ENCODE results near the gene ZIC3. TPM values are rescaled to one million over a fixed set of nuclear protein-coding genes. Genes with fewer than 3 reads are reported as not detected.

Gene ZIC3
- total RNA-seq, 2 experiments from 2014 or later = not detected

DNA sequence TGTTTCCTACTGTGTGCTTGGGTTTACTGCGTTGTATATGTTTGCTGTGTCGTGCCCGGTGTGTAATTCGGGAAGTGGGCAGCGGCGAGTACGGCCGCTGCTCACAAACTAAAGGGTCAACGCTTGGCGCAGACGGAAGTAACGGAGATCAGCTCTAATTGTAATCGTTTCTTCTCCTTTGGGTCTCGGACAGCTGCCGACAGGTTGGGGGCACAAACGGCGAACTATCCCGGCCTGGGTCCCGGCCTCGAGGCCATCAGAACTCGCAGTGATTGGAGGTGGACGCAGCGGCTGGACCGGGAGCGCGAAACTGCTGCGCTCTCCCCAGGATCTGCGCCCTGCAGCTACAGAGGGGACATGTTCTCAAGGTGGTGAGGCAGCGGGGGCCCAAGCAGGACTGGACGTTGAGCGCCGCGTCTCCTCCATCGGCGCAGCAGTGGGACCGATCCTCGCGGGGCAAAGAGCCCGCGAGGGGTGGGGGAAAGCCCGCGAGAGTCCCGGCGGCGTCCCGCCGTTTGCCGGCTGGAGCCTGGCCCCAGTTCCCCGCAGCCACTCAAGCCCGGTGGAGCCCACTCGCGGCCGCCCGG lies 516 bp upstream of the ZIC3 start:
- Mint-ChIP-seq H3K27ac (peak overlapping the region; percentile 71), H3K9me3 (peaks cover 3% of the 10 kb centered on the region), H3K4me3 (peak overlapping the region; percentile 60), H3K36me3 (ENCODE audit: low read depth) (peaks cover 2% of the 10 kb centered on the region), H3K4me1 (peaks cover 6% of the 10 kb centered on the region), H3K27me3 (peaks cover 62% of the 10 kb centered on the region)
- DNase-seq = no peak
- ChIA-PET CTCF (interaction anchor here (0.6 kb wide), 1 partner anchor 305 kb away, joined by 3 read pairs; no protein-coding TSS in a partner anchor), POLR2A (no interaction called here)

DNA sequence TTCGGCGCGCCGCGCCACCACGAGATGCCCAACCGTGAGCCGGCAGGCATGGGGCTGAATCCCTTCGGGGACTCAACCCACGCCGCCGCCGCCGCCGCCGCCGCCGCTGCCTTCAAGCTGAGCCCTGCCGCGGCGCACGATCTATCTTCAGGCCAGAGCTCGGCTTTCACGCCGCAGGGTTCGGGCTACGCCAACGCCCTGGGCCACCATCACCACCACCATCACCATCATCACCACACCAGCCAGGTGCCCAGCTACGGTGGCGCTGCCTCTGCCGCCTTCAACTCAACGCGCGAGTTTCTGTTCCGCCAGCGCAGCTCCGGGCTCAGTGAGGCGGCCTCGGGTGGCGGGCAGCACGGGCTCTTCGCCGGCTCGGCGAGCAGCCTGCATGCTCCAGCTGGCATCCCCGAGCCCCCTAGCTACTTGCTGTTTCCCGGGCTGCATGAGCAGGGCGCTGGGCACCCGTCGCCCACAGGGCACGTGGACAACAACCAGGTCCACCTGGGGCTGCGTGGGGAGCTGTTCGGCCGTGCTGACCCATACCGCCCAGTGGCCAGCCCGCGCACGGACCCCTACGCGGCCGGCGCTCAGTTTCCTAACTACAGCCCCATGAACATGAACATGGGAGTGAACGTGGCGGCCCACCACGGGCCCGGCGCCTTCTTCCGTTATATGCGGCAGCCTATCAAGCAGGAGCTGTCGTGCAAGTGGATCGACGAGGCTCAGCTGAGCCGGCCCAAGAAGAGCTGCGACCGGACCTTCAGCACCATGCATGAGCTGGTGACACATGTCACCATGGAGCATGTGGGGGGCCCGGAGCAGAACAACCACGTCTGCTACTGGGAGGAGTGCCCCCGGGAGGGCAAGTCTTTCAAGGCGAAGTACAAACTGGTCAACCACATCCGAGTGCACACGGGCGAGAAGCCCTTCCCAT lies 1.1 kb downstream of the ZIC3 start:
- CTCF ChIA-PET = interaction anchor here (1.2 kb wide), 1 partner anchor 21 kb away, joined by 4 read pairs; no protein-coding TSS in a partner anchor
- peaks cover 6% of the 10 kb centered on the region for H3K4me1 Mint-ChIP-seq
- peak overlapping the region; percentile 62 for H3K27ac Mint-ChIP-seq
- peak overlapping the region; percentile 43 for H3K4me3 Mint-ChIP-seq
- H3K36me3 Mint-ChIP-seq (ENCODE audit: low read depth) = peaks cover 2% of the 10 kb centered on the region
- no peak for DNase-seq
- H3K9me3 Mint-ChIP-seq = peaks cover 3% of the 10 kb centered on the region
- H3K27me3 Mint-ChIP-seq = peaks cover 69% of the 10 kb centered on the region
- POLR2A ChIA-PET = no interaction called here

DNA sequence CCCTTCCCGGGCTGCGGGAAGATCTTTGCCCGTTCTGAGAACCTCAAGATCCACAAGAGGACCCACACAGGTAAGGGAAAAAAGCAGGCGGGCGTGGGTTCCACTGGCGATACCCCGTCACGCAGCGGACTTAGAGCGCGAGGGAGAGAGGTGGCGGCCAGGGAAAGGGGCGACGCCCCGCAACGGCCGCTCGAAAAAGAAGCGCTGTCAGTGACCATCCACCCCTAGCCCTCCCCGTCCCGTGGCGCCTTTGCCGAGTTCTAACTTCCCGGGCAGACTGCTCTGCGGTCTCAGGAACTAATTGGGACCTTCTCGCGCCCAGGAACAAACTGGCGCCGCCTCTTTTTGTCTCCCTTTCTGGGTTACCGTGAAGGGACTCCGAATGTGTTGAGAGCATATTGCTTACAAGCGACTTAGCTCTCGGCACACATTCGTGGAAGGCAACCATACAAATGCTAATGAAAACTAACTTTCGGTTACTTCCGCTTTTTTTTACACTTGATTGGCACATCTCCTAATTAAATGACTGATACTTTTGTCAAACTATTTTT lies 1.8 kb downstream of the ZIC3 start:
- peak overlapping the region; percentile 43 for H3K4me3 Mint-ChIP-seq

DNA sequence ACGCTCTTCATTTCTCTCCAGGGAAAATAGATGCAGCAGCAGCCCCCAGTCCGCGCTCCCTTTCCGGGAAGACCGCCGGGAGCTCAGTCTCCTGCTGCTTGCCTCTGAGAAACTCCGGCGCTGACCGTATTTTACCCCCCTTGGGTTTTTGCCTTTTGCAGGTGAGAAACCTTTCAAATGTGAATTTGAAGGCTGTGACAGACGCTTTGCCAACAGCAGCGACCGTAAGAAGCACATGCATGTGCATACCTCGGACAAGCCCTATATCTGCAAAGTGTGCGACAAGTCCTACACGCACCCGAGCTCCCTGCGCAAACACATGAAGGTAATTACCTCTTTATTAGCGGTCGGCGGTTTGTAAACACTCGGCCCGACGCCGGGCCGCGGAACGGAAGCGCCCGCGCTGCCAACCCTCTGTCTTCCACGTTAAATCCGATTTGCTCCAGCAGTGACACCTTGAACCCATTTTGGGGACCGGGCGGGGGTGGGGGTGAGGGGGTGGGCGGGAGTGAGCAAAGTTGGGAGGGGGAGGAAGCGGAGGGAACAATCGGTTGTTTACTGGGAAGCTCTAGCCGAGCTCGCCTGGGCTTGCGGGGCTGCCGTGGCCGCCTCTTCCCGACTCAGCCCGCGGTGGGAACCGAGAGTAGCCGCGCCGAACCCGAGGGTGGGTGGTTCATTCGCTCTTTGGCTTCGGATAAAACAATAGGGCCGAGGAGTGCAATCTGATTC lies 3.0 kb downstream of the ZIC3 start:
- H3K4me1 Mint-ChIP-seq = peaks cover 6% of the 10 kb centered on the region
- peaks cover 65% of the 10 kb centered on the region for H3K27me3 Mint-ChIP-seq
- peaks cover 2% of the 10 kb centered on the region for H3K36me3 Mint-ChIP-seq (ENCODE audit: low read depth)
- no peak for DNase-seq
- peaks cover 3% of the 10 kb centered on the region for H3K9me3 Mint-ChIP-seq
- peak overlapping the region; percentile 69 for H3K27ac Mint-ChIP-seq
- POLR2A ChIA-PET = no interaction called here
- CTCF ChIA-PET = no interaction called here
- no peak overlapping the region for H3K4me3 Mint-ChIP-seq

More for the DNA sequence above, 1.8 kb downstream of the ZIC3 start:
- Mint-ChIP-seq H3K36me3 (ENCODE audit: low read depth) (peaks cover 2% of the 10 kb centered on the region), H3K27me3 (peaks cover 67% of the 10 kb centered on the region), H3K27ac (peak overlapping the region; percentile 62), H3K9me3 (peaks cover 3% of the 10 kb centered on the region), H3K4me1 (peaks cover 6% of the 10 kb centered on the region)
- POLR2A ChIA-PET = no interaction called here
- no peak for DNase-seq
- CTCF ChIA-PET = interaction anchor here (1.2 kb wide), 1 partner anchor 22 kb away, joined by 4 read pairs; no protein-coding TSS in a partner anchor

DNA sequence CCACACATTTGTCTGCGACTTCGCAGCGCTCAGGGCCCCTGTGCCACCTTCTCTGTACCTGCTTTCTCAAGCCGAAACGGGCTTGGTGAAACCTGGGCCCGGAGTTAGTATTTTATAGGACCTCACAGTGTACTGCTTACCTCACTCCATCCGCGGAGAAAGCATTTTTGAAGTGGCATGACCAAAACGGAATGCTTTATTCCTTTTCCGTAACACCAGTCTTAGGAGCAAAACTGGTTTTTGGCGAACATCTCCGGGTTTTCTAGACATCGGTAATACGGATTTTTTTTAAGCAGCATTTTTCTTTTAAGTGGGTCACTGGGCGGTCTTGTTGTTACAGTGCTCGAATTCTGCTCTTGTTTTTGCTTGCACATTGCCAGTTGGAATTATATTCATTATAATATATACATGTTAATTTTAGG lies 3.6 kb downstream of the ZIC3 start:
- POLR2A ChIA-PET = no interaction called here
- Mint-ChIP-seq H3K4me3 (no peak overlapping the region), H3K27me3 (peaks cover 62% of the 10 kb centered on the region)

DNA sequence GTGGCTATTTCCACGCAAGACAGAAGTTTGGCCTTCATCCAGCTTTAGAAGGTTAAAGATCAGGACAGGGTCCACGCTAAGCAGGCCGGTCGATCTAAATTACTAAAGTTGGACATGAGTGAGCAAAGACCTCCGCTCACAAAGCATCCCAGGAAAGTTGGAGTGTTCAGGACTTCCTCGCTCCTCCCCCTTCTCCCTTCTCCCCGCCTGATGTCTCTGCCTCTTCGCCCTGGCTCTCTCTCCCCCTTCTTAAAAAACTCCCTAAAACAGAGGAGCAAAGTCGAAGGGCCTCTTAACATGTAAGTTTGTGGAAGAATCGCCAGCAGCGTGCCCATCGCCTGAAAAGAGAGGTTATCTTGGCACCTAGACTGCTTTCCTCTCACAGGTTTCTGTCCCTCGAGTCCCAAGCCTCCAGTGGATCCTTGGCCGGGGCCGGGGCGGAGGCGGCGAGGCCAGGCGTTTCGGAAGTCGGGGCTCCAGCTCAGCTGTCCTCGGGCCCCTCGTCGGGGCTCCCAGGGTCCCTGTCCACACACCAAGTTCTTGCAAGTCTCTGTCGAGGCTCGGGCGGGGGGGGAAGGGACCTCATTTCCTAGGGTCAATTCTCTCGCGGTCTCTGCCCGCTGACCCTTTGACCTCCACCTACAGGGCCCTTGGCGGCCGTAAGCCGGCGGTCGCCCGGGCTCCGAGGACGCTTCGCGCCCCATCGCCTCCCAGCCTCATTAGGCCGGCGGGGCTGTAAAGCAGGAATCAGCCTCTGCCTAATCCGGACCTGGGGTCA lies 7.6 kb downstream of the ZIC3 start:
- Mint-ChIP-seq H3K4me3 (no peak overlapping the region), H3K27me3 (peaks cover 58% of the 10 kb centered on the region), H3K27ac (no peak overlapping the region), H3K36me3 (ENCODE audit: low read depth) (no peaks in the 10 kb centered on the region), H3K9me3 (no peaks in the 10 kb centered on the region), H3K4me1 (no peaks in the 10 kb centered on the region)
- POLR2A ChIA-PET = no interaction called here
- CTCF ChIA-PET = interaction anchor here (0.5 to 0.6 kb wide), 2 partner anchors 10 to 677 kb away, joined by 3 to 4 read pairs; no protein-coding TSS in a partner anchor
- no peak for DNase-seq

More for the DNA sequence above, 3.6 kb downstream of the ZIC3 start:
- Mint-ChIP-seq H3K36me3 (ENCODE audit: low read depth) (peaks cover 2% of the 10 kb centered on the region), H3K4me1 (peaks cover 6% of the 10 kb centered on the region), H3K27ac (no peak overlapping the region), H3K9me3 (peaks cover 3% of the 10 kb centered on the region)
- no peak for DNase-seq
- CTCF ChIA-PET = no interaction called here

DNA sequence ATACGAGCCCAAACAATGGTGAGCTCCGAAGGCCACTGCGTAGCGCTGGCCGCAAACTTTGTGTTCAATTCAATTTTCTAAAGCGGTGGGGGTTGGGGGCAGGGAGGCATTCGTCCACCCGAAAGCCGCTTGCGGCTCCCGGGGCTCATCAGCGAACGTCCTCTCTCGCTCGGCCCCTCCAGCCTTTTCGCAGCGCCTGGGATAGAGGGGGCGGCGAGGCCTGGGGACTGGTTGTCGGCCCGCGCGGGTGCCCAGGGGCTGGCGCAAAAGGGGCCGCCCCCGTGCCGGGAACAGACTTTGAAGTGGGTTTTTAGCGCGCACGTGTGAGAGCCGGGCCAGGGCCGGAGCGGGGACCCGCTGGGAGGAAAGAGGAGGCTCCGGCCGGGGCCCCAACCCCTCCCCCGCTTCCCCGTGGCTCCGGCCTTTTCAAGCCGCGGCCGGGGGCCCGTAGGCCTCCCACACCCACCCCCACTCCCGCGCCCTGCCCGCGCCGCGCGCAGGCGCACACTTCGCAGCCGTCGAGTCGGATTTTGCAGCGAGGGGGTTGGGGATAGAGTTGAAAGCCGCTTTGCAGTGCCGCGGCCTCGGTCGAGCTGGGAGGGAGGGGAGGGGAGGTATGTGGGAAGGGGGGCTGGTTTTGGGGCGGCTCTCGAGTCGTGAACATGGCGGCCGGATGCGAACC lies 8.3 kb downstream of the ZIC3 start:
- CTCF ChIA-PET = no interaction called here
- H3K4me3 Mint-ChIP-seq = no peak overlapping the region
- H3K27ac Mint-ChIP-seq = no peak overlapping the region
- POLR2A ChIA-PET = no interaction called here
- H3K9me3 Mint-ChIP-seq = no peaks in the 10 kb centered on the region
- DNase-seq = no peak
- no peaks in the 10 kb centered on the region for H3K4me1 Mint-ChIP-seq
- H3K27me3 Mint-ChIP-seq = peaks cover 53% of the 10 kb centered on the region
- no peaks in the 10 kb centered on the region for H3K36me3 Mint-ChIP-seq (ENCODE audit: low read depth)

DNA sequence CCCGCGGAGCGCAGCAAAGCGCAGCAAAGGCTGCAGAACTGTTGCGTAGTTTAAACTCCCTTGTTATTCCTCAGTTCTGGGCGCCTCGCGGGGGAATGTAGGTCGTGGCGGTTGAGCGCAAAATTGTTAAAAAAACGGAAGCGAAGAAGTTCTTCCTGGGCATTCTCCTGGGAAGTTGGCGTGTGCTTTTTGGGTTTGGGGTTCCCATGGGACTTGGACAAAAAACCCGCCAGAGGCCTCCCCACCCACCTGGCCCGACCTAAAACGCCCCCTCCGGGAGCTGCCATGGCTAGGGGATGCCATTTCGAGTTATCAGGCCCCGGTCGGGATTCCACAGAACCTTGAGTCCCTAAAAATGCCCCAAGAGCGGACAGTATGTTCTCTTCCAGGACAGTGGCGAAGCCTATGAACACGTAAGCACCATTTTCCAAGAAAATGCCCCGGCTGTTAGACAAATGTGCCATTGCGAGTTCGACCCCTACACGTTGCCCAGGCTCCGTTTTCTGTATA lies 8.9 kb downstream of the ZIC3 start:
- DNase-seq = no peak
- Mint-ChIP-seq H3K4me3 (no peak overlapping the region), H3K36me3 (ENCODE audit: low read depth) (no peaks in the 10 kb centered on the region), H3K4me1 (no peaks in the 10 kb centered on the region), H3K27ac (peak overlapping the region; percentile 9), H3K27me3 (peaks cover 47% of the 10 kb centered on the region), H3K9me3 (no peaks in the 10 kb centered on the region)
- ChIA-PET CTCF (no interaction called here), POLR2A (no interaction called here)

DNA sequence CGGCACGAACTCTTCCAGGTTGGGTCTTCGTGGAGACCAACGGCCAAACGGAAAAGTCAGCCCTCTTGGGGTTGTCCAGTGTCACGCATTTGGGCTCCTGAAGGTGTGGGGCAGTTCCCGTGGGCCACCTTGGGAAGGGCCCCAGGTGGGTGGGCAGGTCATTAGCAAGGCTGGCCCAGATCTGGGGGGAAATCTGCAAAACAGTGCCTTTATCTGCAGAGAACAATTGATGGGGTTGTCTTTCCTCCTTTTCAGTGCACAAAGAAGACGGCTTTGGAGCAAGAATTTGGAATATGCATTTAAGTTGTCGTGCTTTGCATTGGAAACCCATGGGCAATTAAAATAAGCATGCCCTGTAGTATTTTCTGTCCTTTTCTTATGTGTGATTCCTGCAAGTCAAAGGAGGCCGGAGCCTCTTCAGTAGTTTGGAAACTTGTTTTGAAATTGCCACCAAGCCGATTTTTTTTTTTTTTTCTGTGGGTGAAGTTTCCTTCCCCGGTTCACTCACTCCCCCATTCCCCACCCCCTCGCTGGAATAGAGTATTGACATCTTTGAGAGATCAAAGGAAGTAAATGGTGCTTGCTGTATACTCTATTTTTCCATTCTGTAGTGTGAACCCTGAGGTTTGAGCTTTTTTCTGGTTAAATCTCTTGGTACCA lies 9.8 kb downstream of the ZIC3 start:
- Mint-ChIP-seq H3K4me1 (no peaks in the 10 kb centered on the region), H3K4me3 (no peak overlapping the region), H3K27me3 (peaks cover 39% of the 10 kb centered on the region), H3K36me3 (ENCODE audit: low read depth) (no peaks in the 10 kb centered on the region), H3K9me3 (no peaks in the 10 kb centered on the region), H3K27ac (no peak overlapping the region)
- ChIA-PET CTCF (no interaction called here), POLR2A (no interaction called here)
- DNase-seq = no peak

DNA sequence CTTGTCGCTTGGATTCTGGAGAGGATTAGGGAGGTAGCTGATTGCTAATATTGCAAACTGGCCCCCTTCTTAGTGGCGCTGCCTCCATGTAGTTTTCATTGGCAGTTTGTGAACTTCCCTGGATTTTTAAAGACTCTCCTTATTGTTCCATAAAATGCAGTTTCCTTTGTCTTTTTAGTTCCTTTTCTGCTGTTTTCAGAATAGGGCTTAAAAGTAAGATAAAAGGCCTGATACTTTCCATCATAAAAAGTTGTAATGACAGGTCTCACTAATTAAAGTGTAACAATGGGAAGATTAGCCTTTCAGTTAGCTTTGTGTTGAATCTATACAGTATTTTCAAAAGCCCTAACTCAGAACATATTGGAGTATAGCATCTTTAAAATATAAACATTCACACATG lies 21.2 kb downstream of the ZIC3 start:
- H3K4me3 Mint-ChIP-seq = no peak overlapping the region
- no peaks in the 10 kb centered on the region for H3K36me3 Mint-ChIP-seq (ENCODE audit: low read depth)
- H3K27me3 Mint-ChIP-seq = peaks cover 3% of the 10 kb centered on the region
- no peak for DNase-seq
- no peaks in the 10 kb centered on the region for H3K9me3 Mint-ChIP-seq
- ChIA-PET POLR2A (no interaction called here), CTCF (no interaction called here)
- no peaks in the 10 kb centered on the region for H3K4me1 Mint-ChIP-seq
- H3K27ac Mint-ChIP-seq = no peak overlapping the region

DNA sequence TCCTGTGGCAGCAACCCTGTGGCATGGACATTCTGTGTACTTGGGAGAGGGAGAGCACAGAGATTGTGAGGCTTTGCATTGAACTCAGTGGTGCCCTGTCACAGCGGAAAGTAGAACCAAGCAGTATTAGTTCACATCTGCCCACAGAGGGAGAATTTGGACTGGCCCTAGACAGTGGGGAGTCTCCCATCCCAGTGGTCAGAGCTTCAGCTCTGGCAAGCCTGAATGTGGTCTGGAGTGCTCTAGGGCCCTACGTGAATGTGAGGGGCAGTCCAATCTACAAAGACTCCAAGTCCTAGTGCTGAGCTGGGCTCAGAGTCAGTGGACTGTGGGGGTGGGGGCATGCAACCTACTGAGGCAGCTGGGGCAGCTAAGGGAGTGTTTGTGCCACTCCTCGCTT lies 34.8 kb downstream of the ZIC3 start:
- Mint-ChIP-seq H3K4me3 (no peak overlapping the region), H3K27ac (no peak overlapping the region), H3K36me3 (ENCODE audit: low read depth) (no peaks in the 10 kb centered on the region), H3K27me3 (no peaks in the 10 kb centered on the region), H3K9me3 (no peaks in the 10 kb centered on the region), H3K4me1 (no peaks in the 10 kb centered on the region)
- ChIA-PET POLR2A (no interaction called here), CTCF (no interaction called here)
- DNase-seq = no peak

Data from activated CD4-positive, alpha-beta T cell treated with anti-CD3 and anti-CD28 coated beads, Interleukin-2, amount 10 ng/mL, durations not matched to agents 7 days and 5 days (primary cell).